NCI-H2227 (cell line): ENCODE data around the gene AUTS2.

Source experiments
- DNase-seq: peaks from one replicate; lab custom pipeline; 2025; ENCODE audit not compliant: unreplicated experiment; lab: John Stamatoyannopoulos, UW

The AUTS2 gene

DNA sequence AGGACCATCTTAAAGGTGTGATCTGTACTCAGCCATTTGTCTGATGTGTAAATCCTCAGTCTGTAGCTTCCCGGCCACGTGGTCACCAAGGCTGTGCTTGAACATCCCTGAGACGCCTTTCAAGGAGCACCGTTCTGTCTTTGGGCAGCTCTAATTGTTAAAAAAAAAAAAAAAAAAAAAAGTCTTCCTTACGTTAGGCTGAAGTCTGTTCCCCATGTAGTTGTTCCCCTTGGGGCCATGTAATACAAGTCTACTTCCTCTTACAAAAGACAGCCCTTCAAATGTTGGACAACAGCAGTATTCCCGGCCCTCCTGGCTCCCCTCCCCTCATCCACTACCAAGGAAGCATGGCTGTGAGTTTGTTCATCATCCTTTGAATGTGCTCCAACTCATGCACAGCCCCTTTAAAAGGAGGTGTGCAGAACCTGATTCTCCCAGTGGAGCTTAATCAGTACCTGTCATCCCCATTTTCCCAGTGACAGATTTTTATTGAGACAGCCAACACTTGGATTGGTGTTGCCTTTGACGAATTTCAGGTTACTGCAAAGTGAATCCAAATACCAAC, 1141.5 kb downstream of the AUTS2 start:
- DNase-seq, result no peak

DNA sequence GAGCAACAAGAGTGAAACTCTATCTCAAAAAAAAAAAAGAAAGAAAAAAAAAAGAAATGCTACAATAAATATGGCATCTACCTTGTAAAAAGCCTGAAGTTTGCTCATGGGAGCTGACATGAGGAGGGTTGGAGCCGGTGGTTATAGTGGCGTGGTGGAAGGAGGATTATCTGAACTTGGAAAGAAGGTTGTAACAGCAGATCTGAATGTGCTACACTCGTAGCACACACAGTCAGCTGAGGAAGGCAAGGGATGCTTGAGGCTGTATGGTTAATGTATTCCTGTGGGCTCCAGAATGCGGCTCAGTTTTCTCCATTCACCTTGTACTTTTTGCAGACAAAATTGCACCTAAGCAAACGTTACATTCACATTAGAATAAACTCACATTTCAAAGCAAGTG, 1143.4 kb downstream of the AUTS2 start:
- no peak for DNase-seq

DNA sequence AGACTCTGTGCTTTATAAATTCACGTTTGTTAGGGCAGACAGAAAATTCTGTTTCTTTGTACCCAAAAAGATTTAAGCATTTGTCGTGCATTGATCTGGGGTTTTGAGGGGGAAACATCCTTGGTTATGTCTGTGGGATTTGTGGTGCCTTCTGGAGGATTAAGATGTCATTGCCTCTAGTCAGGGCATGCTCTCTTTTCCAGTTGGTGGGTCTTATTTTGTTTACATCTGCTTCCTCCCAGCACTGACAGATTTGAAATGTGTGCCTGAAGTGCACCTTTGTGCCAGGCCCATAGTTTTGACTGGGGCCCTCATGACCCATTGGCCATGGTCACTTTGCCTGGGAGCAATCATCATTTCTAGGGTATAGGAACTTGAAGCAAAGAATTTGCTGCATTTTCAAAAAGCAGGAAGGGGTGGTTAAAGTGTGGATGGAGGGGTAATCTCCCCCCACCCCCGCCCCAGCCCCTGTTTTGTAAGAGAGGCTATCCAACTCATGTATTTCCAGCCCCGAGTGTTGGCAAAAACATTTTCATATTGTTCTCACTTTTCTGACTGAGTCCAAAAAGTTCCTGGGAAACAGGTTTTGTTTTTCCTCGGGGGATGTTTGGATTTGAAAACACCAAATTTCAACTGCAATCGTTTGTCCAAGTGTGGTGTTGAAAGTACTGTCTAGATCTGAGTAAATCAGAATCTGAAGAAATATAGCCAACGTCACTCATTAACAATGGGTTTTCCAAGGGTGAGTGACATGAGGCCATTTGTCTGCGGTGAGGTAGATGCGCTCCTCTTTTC, 1145.5 kb downstream of the AUTS2 start:
- DNase-seq, result no peak

DNA sequence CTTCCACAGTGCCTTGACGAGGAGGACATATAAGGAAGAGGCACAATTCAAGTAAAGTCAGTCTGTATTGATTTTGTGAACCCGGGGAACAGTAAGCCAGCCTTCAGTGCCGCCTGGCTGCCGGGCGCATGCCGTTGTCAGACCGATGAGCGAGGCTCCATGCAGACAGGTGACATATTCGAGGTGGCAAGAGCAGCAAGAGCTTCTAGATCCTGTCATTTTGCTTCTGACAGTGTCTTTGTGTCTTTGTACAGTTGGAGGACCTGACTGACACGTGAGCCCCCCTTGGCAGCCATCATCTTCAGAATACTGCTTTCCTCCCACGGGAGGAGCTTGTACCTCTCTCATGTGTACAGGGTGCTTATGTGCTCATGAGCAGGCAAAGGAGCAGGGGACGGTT, 1146.2 kb downstream of the AUTS2 start:
- no peak for DNase-seq

DNA sequence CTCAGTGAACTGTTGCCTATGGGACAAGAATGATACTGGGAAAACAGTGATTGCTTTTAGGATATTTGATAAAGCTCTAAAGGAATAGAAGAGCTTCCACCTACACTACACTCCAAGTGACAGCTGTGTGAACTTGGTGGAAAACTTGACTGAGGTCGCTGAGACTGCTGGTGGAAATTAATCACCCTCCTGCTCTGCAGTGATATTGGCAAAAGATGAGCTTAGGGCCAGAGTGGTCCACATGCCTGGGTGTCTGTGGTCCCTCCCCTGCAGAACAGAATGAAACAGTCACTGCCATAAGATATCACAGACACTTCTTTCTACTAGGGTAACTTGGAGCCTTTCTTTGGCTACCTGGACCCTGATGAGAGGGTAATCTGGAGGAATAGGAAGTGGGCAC, 1151.6 kb downstream of the AUTS2 start:
- no peak for DNase-seq

DNA sequence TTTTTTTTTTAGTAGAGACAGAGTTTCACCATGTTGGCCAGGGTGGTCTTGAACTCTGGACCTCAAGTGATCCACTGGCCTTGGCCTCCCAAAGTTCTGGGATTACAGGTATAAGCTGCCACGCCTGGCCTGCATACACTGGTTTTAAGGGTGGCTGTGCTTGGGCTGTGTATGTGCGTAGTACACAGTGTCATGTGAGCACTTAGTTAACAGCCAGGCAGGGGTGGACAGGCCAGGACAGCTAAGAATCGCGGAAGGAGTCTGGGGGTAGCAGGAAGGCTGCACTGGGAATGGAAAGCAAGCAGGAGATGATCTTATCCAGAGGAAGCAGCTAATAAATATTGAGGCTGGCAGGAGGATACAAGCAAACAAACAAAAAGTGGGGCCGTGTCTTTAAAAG, 1153.6 kb downstream of the AUTS2 start:
- no peak for DNase-seq

DNA sequence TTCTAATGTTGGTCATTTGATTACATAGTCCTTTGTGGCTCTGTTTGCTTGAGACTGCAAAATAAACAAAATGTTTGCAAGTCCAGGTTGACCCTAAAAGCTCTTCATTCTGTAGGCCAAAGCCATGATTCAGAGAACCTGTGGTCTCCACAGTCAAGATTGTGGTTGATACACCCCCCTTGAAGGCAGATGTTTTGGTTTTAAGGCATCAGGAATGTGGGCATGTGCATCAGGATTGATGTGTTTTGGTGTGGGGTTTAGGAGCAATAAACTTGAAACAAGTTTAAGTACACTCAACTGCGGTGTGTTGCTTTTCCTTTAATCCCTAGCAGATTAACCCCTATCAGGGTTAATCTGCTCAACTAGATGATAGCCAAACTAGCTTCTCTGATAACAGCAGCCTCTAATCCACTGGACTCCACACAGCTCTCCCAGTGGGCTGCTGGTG, 1154.5 kb downstream of the AUTS2 start:
- DNase-seq, result no peak

DNA sequence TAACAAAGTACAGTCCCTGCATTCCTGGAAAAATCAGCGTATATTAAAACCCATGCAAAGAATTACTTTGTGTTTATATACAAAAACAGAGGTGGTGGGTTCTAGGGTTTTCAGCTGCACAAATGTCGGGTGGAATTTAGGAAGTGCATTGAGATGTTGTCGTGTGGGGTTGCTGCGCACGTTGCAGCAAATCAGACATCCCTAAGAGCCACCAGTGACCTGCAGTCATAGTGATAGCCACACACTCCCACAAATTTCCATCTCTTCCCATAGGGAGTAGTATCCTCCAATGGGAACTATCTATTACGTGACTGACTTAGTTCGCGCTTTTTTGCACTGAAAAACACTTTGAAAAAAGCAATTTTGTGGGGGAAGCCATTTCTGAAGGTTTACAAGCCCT, 1158.5 kb downstream of the AUTS2 start:
- no peak for DNase-seq

DNA sequence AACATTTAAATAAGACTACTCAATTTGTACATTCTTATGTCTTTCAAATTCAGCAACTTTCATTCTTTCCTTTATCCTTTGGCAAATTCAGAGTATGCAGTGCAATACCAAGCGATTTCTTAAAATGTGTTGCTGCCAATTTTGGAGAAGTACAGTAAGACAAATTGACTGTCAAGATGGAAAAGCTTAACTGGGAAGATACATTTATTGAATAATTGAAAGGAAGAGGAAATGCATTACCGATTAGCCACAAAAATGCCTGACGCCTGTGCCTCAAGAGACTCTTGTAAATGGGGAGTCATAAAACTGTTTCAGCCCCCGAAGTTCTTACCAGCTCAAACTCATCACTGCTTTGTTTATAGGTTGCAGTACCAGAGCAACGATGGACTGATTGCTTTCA, 1160.4 kb downstream of the AUTS2 start:
- DNase-seq, result no peak

DNA sequence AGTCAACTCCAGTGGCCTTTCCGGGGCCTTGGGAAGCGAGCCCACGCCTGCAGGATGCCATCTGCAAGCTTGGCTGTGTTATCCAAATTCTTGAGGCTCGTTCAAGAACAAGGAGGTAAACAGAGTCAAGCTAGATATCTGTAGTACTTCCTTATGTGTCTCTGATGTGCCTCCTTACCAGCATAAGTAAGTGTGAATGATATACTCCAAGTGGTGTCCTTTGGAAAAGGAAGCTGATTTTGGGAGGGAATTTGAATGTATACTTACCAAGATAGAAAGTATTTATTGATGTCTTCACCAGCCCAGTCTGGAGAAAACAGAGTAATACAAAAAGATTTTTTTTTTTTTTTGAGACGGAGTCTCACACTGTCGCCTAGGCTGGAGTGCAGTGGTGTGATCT, 1161.4 kb downstream of the AUTS2 start:
- DNase-seq, result no peak

DNA sequence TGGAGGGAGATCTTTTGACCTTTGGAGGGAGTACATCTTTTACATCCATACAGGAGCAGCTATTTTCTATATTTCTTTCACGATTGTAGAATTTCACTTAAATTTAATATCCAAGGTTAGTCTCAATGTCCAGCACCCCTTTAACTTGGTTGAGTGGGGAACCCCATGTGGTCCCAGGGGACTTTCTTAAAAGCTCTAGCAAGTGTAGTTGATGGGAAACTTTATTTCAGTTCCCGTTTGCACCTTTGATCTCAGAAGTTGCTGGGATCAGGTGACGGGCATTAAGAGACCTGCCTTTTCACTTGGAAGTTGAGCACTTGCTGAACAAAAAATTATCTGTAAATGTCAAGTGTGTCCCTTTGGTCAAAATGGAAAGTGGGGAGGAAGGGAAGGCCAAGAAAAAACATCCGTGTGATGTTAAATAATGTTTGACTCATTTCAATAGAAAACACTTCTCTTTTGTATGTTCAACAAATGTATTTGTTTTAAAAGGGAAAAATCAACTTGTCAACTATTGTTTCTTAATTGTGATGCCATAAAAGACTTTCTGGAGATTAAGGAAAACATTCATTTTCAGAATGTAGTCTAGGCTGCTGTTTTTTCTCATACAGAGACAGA, 1163.5 kb downstream of the AUTS2 start:
- DNase-seq, result no peak

DNA sequence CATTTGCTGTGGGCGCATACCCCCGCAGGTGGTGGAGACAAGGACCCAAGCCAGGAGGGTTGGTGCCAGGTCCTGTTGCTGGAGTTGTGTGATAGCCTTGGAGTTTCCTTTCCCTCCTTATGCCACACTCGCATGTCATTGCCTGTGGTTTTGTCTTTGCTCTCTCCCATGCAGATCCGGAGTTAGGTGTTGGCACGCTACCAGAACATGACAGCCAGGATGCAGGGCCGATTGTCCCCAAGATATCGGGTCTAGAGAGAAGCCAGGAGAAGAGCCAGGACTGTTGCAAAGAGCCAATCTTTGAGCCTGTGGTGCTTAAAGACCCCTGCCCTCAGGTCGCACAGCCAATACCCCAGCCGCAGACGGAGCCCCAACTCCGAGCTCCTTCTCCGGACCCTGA, 1164.4 kb downstream of the AUTS2 start:
- DNase-seq, result no peak

DNA sequence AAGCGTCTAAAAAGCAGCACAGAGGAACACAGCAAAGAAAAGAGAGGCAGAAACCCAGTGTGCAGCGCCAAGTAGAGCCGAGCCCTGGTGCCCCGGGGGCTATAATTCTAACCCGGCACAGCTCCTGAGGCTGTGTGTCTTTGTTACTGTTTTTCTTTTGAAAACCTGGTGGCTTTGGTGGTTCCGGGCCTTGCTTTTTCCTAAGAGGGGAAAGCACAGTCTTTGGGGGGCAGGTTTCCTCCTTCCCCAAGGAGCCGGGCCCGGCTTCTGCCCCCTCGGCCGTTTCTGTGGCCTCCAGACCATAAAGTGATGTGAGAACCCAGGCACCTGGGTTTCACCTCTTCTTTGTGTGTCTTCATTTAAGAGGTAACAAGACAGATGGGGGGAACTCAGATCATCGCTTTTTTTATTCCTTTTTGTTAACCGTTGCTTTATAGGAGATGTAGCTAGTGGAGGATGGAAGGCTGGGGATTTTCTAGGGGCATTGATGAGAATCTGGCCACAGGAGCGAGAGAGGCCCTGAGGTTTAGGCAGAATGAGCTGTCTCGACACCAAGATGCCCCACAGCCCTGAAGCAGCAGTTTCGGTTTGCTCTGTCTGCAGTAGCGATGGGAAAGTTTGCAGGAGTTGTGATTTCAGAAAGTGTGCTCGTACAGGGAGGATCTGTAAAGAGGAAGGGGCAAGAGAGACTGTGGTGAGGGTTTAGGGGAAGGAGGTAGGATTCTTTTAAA, 1165.9 kb downstream of the AUTS2 start:
- DNase-seq, result no peak

DNA sequence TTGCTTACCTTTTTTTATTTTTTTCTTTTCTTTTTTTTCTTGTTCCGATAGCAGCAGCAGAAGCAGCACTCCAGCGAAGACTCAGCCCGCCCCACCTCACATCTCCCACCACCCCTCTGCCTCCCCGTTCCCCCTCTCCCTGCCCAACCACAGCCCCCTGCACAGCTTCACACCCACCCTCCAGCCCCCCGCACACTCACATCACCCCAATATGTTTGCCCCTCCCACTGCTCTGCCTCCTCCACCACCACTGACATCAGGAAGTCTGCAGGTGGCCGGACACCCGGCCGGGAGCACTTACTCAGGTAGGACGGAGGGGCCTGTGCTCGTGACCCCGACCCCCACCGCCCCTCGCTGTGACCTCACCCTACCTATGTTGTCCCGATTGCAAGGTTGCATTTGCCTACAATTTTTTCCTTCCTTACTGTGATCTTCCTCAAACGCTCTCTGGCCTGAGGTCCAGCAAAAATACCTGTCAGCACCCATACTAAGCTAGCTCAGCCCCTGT, 1166.5 kb downstream of the AUTS2 start:
- DNase-seq, result no peak

DNA sequence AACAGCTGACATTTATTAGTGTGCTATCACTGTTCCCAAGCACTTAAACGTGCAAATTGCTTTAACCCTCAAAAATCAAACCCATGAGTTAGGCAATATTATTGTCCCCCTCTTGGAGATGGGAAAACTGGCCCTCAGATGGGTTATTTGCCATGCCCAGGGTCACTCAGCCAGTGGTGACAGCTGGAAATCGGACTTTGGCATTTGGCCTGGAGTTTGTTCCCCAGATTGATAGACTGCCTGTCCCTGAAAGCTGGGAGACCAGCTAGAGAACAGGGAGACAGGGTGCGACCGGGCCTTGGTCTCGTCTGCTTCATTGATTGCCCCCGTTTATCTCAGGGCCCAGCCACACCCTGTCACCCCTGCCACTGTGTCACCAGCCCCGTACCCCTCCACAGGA, 1167.4 kb downstream of the AUTS2 start:
- no peak for DNase-seq

DNA sequence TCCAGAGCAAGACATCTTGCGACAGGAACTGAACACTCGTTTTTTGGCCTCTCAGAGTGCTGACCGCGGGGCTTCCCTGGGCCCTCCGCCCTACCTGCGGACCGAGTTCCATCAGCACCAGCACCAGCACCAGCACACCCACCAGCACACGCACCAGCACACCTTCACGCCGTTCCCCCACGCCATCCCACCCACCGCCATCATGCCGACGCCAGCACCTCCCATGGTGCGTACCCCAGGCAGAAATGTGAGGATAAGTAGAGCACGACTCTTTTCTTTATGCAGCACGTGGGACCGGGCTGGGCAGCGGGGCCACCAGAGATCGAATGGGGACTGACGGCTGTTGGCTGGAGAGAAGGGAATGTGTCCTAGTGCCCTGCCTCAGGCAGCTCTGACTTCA, 1167.8 kb downstream of the AUTS2 start:
- DNase-seq, result no peak

DNA sequence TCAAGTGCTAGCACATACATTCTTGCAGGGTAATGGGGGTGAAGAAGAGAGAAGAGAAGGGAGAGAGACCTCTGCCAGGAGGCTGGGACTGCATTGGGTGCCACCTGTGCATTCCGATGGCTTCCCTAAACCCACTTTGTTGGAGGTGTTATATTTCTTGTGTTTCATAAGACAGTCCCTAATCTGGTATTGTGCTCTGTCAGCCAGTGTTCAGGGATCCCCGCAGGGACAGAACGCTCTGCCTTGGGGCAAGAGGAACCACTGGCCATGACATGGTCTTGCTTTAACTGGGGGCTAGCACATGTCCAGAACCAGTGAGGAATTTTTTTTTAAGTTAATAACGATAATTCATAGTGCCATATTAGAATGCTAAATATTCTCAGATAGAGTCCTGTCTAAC, 1168.4 kb downstream of the AUTS2 start:
- no peak for DNase-seq

DNA sequence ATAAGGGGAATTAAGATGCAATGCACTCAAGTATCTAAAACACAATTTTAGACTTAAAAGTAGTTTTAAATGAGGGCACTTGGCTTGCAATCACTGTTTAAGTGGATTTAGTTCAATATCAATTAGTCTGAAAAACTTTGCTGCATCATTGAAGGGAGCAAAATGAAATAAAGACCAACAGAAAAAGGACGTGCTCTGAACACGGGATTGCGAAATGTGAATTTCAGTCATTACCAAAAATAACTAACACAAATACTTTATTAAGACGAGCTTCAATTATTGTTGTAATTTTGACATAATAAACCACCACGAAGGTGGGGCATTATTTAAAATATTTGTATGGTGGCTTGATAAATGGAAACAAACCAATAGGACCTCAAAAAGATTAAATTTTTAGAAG, 1171.9 kb downstream of the AUTS2 start:
- no peak for DNase-seq

DNA sequence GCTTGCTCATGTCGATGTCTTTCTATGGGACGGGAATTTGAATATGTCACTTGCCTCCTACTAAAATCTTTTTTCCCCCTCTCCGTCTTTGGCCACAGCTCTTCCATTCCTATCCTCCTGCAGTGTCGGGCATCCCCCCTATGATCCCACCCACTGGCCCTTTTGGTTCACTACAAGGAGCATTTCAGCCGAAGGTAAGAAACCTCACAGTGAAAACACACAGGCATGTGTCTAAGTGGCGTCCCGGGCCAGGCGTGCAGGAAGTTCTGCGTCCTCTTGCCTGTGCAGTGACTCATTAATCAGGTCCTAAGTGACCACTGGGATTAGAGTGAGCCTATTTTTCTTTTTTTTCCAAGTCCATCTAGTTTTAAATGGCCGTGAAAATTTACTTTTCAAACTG, 1173.2 kb downstream of the AUTS2 start:
- DNase-seq, result no peak

DNA sequence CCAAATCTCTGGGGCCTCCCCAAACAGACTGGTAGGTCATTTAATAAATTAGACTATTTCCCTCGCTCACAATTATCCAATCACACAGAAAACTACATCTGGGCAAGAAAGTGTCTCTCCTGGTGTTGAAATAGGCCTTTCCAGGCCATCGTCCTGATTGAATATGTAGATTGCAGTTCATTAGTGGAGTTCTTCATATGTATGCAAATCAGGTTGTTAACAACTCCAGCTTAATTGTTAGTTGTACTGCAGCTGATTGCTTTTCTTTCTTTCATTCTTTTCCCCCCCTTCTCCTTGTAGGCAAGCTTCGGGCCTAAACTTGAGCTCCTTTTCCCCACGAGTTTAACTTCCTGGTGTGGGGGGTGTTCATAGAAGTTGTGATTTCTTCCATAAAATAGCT, 1174.6 kb downstream of the AUTS2 start:
- DNase-seq, result no peak

DNA sequence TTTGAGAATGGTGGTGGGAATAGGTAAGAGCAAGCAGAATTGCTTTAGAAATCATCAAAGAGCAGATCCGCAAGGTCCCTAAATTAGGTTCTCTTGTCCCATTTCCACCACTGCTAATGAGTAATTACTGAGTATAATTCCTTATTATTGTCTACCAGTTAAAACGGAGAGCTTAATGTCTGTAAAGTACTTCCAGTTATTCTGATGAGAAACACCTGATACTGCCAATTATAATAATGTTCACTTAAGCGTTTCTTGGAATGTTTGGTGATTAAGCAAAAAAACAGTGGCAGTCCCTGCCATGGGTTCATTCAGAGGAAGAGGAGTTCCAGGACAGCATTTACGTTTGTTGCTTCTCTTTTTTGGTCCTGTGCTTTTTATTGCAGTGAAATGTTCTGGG, 1175.1 kb downstream of the AUTS2 start:
- no peak for DNase-seq
